GM12874 (cell line): ENCODE results near the gene GPBP1.

Experiments used
- TF ChIP-seq, protein P1 (sequence below): IDR thresholded peaks from 2 replicates; pipeline ENCODE4 v1.5.1; 2011; ENCODE audit warnings: low read depth, mild to moderate bottlenecking, control low read depth, low read length, moderate library complexity; ENCODE audit not compliant: insufficient read depth

The GPBP1 gene

GRCh38 chr5:57193757-57194413 lies 20.0 kb downstream of the GPBP1 start:
- TF ChIP-seq, protein P1, sequence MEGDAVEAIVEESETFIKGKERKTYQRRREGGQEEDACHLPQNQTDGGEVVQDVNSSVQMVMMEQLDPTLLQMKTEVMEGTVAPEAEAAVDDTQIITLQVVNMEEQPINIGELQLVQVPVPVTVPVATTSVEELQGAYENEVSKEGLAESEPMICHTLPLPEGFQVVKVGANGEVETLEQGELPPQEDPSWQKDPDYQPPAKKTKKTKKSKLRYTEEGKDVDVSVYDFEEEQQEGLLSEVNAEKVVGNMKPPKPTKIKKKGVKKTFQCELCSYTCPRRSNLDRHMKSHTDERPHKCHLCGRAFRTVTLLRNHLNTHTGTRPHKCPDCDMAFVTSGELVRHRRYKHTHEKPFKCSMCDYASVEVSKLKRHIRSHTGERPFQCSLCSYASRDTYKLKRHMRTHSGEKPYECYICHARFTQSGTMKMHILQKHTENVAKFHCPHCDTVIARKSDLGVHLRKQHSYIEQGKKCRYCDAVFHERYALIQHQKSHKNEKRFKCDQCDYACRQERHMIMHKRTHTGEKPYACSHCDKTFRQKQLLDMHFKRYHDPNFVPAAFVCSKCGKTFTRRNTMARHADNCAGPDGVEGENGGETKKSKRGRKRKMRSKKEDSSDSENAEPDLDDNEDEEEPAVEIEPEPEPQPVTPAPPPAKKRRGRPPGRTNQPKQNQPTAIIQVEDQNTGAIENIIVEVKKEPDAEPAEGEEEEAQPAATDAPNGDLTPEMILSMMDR = no peak

DNA sequence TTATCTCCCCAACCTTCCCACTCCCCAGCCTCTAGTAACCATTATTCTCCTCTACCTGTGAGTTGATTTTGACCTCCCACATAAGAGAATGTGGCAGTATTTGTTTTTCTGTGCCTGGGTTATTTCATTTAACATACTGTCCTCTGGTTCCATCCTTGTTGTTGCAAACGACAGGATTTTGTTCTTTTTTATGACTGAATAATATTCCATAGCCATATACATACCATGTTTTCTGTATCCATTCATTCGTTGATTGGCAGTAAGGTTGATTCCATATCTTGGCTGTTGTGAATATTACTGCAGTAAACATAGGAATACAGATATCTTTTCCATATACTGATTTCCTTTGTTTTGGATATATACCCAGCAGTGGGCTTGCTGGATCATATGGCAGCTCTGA lies 20.8 kb downstream of the GPBP1 start:
- TF ChIP-seq, protein P1 = no peak

DNA sequence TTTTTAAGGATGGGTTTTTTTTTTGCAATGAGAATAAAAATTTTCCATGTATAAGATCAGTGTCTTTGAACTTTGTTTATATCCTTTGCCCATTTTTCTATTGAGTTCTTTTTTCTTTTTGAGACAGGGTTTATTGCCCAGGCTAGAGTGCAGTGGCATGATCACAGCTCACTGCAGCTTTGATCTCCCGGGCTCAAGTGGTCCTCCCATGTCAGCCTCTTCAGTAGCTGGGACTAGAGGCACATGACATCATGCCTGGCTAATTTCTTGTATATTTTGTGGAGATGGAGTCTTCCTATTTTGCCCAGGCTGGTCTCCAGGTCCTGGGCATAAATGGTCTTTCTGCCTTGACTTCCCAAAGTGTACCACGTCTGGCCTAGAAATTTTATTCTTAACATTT lies 21.2 kb downstream of the GPBP1 start:
- TF ChIP-seq, protein P1 = no peak

- TF ChIP-seq, protein P1 = no peak
Observed at GRCh38 chr5:57199866-57200265, 26.0 kb downstream of the GPBP1 start.

DNA sequence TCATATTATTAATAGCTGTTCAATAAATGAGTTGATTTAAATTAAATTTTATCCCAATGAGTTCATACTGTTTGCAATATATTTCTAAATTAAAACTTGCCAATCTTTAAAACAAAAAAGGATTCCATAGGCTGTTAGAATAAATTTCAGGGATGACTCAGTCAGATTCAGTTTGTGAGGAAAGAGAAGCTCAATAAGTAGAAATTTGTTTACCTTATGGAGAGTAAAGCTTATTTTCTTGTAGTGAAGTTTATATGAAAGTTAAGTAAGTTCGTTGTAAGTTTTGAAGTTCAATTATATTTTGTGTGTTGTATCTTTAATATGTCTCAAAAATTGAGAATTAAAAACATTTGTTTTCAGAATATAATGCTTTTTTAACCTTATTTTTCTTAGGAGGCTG lies 29.0 kb downstream of the GPBP1 start:
- TF ChIP-seq, protein P1 = no peak

DNA sequence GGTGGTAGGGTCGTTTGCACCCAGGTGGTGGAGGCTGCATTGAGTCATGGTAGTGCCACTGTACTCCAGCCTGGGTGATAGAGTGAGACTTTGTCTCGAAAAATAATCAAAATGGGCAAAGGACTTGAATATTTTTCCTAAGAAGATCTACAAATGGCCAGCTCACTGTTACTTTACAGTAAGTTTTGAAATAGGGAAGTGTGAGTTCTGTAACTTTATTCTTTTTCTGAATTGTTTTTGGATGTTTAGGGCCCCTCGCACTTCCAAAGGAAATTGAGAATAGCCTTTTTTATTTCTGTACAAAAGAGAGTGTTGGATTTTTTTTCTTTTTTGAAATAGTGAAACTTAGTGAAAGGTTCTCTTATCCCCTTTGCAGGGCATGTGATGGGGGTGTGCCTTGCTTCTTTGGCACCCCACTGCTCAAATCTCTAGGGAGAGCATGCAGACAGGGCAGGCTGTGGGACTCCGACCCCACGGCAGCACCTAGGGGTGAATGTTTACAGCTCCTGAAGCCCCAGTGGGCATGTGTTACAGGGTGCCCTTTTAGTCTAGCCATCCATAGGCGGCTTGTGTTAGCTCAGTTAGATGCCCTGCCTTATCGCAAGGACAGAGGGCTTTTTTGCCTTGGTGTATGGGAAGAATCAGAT lies 33.3 kb downstream of the GPBP1 start:
- TF ChIP-seq, protein P1 = no peak

GRCh38 chr5:57207681-57208080 lies 33.8 kb downstream of the GPBP1 start:
- TF ChIP-seq, protein P1 = no peak
